Heart right ventricle (tissue), 16 donors: ENCODE measurements around the gene NEMP2. TPM values are rescaled to one million over a fixed set of nuclear protein-coding genes. Genes with fewer than 3 reads are reported as not detected.

Experiments
- ATAC-seq, 8 donors: fragments of 200-7000 bp; cut with Tn5 transposase; one replicate each; pipeline ENCODE4 v1.9.1; 2020; ENCODE audit warnings: mild to moderate bottlenecking in 8 of 8, moderate library complexity in 8 of 8, moderate number of reproducible peaks in 1 of 8
- DNase-seq, 2 donors: peaks; one replicate each; pipeline ENCODE4 v3.0.0-alpha.2; 2020
- H3K27ac ChIP-seq, 10 donors: fragments of 200-600 bp; sonication (generic) in 2 of 10; one replicate each; pipeline versions ENCODE4 v1.5.0 to v1.8.0; 2020 to 2022; ENCODE audit warnings: mild to moderate bottlenecking in 3 of 10
- H3K27me3 ChIP-seq, 7 donors: fragments of 200-600 bp; one replicate each; pipeline ENCODE4 v1.8.0; 2021 to 2022; ENCODE audit warnings: mild to moderate bottlenecking in 2 of 7
- H3K36me3 ChIP-seq, 9 donors: fragments of 200-600 bp; sonication (generic) in 1 of 9; one replicate each; pipeline versions ENCODE4 v1.5.0 to v1.8.0; 2020 to 2022; ENCODE audit warnings: mild to moderate bottlenecking in 2 of 9
- H3K4me1 ChIP-seq, 9 donors: fragments of 200-600 bp; sonication (generic) in 1 of 9; one replicate each; pipeline versions ENCODE4 v1.5.0 to v1.8.0; 2020 to 2022; ENCODE audit warnings: mild to moderate bottlenecking in 4 of 9
- H3K4me3 ChIP-seq, 10 donors: fragments of 200-600 bp; sonication (generic) in 2 of 10; one replicate each; pipeline versions ENCODE4 v1.5.0 to v1.8.0; 2020 to 2022; ENCODE audit warnings: mild to moderate bottlenecking in 7 of 10, moderate library complexity in 2 of 10
- H3K9me3 ChIP-seq, 11 donors: fragments of 200-600 bp in 10 of 11; sonication (generic) in 2 of 11; one replicate each; pipeline versions ENCODE4 v1.5.0 to v1.8.0; 2013 to 2022; ENCODE audit warnings: mild to moderate bottlenecking in 2 of 11, control low read depth in 1 of 11, moderate library complexity in 1 of 11
- WGBS, 2 donors: extraction: QIAGEN DNeasy Blood & Tissue Kit; methylation state at CpG; one replicate each; pipeline ENCODE4 v1.1.7; 2013; ENCODE audit warnings: inconsistent platforms in 1 of 2; 5-methylcytosine and 5-hydroxymethylcytosine counted together
- intact Hi-C, 10 donors: fragments of 100-400 bp; cut with DNase I; formaldehyde crosslinking; loops; one replicate each; pipeline versions ENCODE4 v1.11.1 to v1.14.2; 2022
- polyA plus RNA-seq, 2 donors: library from polyadenylated mRNA; stranded (reverse); fragments of 200-250 nt; gene quantifications; one replicate each; pipeline ENCODE4 v1.2.3, GENCODE V29; 2013
- total RNA-seq, 10 donors: library from RNA; stranded (reverse); fragmentation: NEBNext Ultra II Directional in 3 of 10; extraction: Animal tissue kit (Norgen Biotek cat#: 25700) in 3 of 10; gene quantifications; one replicate each; pipeline versions ENCODE4 v1.2.1 to v1.2.4, GENCODE V29; 2021 to 2023
- TF ChIP-seq, protein P1 (sequence below), 9 donors: fragments of 200-600 bp; sonication (generic) in 2 of 9; IDR thresholded peaks; one replicate each; pipeline versions ENCODE4 v1.5.0 to v1.8.0; 2021 to 2022; ENCODE audit warnings: antibody characterized with exemption in 9 of 9, mild to moderate bottlenecking in 5 of 9, moderate library complexity in 1 of 9
- donor health status: Arrhythmogenic right ventricular cardiomyopathy.
- donor health status: ischemic (EF 13 %, LVEDD 7.1; RV severe dilation, severe dysfunction).
- donor health status: healthy with polysubstance abuse.
- donor health status: DM: no; HTN: yes; CAD: no.
- donor health status: DM: no; HTN: no; CAD: no.
- donor health status: ischemic (EF 25% LVEDD 6.9; RV normal size, moderate dysfunction).
- donor health status: ischemic (EF 25% LVEDD 5.7; RV mildly dilated, moderate dysfunction).
- donor health status: healthy.
- donor health status: DM: yes; HTN: yes; CAD: no.
- donor health status: Ischemic cardiomyopathy.
- donor health status: ischemic (EF 35%, LVEDD 5.7; RV mildly dilated, moderate dysfunction).
- donor health status: nonischemic (EF 11% LVEDD 7.7; RV severe dilation, severe dysfunction).
- donor health status: DM: yes; HTN: yes; CAD: no.
- donor health status: PGD.
- donor health status: ischemic (EF 29% LVEDD 5.4; RV normal size, mild dysfunction).
- donor health status: nonischemic (EF 23%, LVEDD 6.1; RV moderate dilation, normal function).

Gene NEMP2
- total and polyA plus RNA-seq, 12 donors: 0.51 to 4.7 (median 2.6) TPM

- ATAC-seq (no peak), DNase-seq (no peak)
- no peaks in the 10 kb centered on the region for H3K27me3 ChIP-seq
- no peak overlapping the region for H3K4me3 ChIP-seq
- H3K27ac ChIP-seq: peak overlapping the region in 2 of 10 donors; percentile 4 to 14
- peaks cover 0 to 17% (median 7%) of the 10 kb centered on the region in 11 donors for H3K9me3 ChIP-seq
- TF ChIP-seq, protein P1, sequence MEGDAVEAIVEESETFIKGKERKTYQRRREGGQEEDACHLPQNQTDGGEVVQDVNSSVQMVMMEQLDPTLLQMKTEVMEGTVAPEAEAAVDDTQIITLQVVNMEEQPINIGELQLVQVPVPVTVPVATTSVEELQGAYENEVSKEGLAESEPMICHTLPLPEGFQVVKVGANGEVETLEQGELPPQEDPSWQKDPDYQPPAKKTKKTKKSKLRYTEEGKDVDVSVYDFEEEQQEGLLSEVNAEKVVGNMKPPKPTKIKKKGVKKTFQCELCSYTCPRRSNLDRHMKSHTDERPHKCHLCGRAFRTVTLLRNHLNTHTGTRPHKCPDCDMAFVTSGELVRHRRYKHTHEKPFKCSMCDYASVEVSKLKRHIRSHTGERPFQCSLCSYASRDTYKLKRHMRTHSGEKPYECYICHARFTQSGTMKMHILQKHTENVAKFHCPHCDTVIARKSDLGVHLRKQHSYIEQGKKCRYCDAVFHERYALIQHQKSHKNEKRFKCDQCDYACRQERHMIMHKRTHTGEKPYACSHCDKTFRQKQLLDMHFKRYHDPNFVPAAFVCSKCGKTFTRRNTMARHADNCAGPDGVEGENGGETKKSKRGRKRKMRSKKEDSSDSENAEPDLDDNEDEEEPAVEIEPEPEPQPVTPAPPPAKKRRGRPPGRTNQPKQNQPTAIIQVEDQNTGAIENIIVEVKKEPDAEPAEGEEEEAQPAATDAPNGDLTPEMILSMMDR (IDR thresholded peaks at IDR 0.05): no peak
- peaks cover 0 to 15% (median 0%) of the 10 kb centered on the region in 9 donors for H3K4me1 ChIP-seq
- no peaks in the 10 kb centered on the region for H3K36me3 ChIP-seq
- intact Hi-C loops: loop anchor here in 1 of 10 donors (5.0 kb wide), 1 partner anchor 34 kb away; no protein-coding TSS in a partner anchor
These were observed 37.2 kb upstream of the NEMP2 start for GRCh38 chr2:190571686-190572085.

- ATAC-seq: no peak
- no peaks in the 10 kb centered on the region for H3K36me3 ChIP-seq
- H3K4me1 ChIP-seq: peaks cover 0 to 12% (median 0%) of the 10 kb centered on the region in 9 donors
- no peak for DNase-seq
- peaks cover 0 to 17% (median 7%) of the 10 kb centered on the region in 11 donors for H3K9me3 ChIP-seq
- TF ChIP-seq, protein P1 (IDR thresholded peaks at IDR 0.05): no peak
- H3K27me3 ChIP-seq: no peaks in the 10 kb centered on the region
- H3K27ac ChIP-seq: no peak overlapping the region
- intact Hi-C loops: loop anchor here in 1 of 10 donors (5.0 kb wide), 1 partner anchor 34 kb away; no protein-coding TSS in a partner anchor
- WGBS, 2 donors: 89 to 98% methylated on average over 1 of the region's 1 CpG
- H3K4me3 ChIP-seq: no peak overlapping the region
These were observed 36.3 kb upstream of the NEMP2 start for GRCh38 chr2:190570871-190571270.

DNA sequence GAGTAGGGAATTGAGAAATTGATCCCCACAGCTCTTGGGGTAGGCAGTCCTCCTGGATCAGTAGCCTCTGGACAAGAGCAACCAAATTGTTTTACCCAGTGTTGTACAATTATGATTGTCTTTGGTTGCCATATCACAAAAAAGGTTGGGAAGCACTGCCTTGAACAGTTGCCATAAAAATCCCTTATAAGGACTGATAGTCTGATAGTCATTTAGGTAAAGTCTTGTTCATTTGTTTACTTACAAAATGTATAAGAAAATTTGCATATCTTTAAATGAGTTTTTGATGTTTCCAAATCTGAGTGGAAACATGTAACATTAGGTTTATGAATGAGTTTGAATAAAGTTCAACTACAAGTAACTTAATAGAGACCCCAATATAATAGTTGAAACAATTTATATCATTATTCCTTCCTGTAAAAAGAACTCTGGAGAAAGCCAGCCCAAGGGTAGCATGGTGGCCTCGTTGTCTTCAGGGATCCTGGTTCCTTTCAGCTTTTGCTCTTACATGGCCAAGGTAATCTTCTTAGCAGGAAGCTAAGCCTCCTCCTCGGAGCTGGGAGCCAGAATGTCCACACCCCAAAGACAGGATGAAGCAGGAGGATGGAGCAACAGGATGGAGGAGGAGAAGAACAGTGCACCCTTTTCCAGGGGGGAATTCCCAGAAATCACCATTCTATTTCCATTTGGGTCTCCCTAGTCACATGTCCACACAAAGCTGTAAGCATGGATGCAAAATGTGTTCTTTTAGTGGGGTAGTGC lies 35.7 kb upstream of the NEMP2 start:
- ATAC-seq (no peak), DNase-seq (no peak)
- WGBS, 2 donors: 59 to 66% methylated on average over 2 of the region's 2 CpGs
- H3K4me3 ChIP-seq: no peak overlapping the region
- TF ChIP-seq, protein P1 (IDR thresholded peaks at IDR 0.05): no peak
- no peaks in the 10 kb centered on the region for H3K27me3 ChIP-seq
- peaks cover 0 to 17% (median 7%) of the 10 kb centered on the region in 11 donors for H3K9me3 ChIP-seq
- no peaks in the 10 kb centered on the region for H3K36me3 ChIP-seq
- intact Hi-C loops: loop anchor here in 1 of 10 donors (5.0 kb wide), 1 partner anchor 33 kb away; no protein-coding TSS in a partner anchor
- peaks cover 0 to 8% (median 0%) of the 10 kb centered on the region in 9 donors for H3K4me1 ChIP-seq
- H3K27ac ChIP-seq: no peak overlapping the region

DNA sequence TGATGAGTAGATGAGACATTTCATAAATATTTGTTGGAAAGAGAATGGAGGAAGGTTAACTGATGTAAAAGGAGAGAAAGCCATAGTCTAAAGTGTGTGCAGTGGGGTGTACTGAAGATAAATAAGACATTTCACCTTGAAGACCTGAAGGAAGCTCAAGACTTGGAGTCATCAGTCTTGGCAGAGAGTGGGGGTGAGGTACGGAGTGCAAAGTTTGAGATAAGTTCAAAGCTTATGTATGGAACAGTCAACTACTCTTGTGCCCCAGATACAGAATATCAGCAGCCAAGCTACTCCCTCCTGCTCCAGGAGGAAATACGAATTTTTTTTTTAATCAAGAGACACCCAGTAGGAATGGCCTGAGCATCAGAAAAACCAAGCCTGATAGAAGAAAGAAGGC lies 30.3 kb upstream of the NEMP2 start:
- Histone ChIP-seq H3K27me3 (no peaks in the 10 kb centered on the region), H3K9me3 (peaks cover 0 to 17% (median 7%) of the 10 kb centered on the region in 11 donors), H3K4me1 (peaks cover 0 to 14% (median 0%) of the 10 kb centered on the region in 9 donors), H3K27ac (no peak overlapping the region), H3K36me3 (no peaks in the 10 kb centered on the region), H3K4me3 (no peak overlapping the region)
- TF ChIP-seq, protein P1 (IDR thresholded peaks at IDR 0.05): no peak
- ATAC-seq (no peak), DNase-seq (no peak)
- intact Hi-C loops: no loop called here
- 87 to 94% methylated on average over 2 of the region's 2 CpGs for whole genome bisulfite sequencing, 2 donors
